GM12878 (cell line): Measurements from ENCODE around the gene ELL2.

Experiments
- CBX5 ChIP-seq: sonication (generic); IDR thresholded peaks from 2 replicates; pipeline ENCODE4 v1.6.1; 2016; ENCODE audit warnings: low read depth, moderate library complexity, mild to moderate bottlenecking, inconsistent platforms
- CTCF ChIP-seq, 3 experiments: IDR thresholded peaks in 2 of 3; conservative IDR thresholded peaks in 1 of 3; 2 replicates each; pipeline ENCODE4 v1.5.1; 2011; ENCODE audit warnings: low read depth in 3 of 3, low read length in 3 of 3, mild to moderate bottlenecking in 3 of 3, control low read depth in 2 of 3, moderate library complexity in 2 of 3, inconsistent platforms in 1 of 3, mixed read lengths in 1 of 3; ENCODE audit not compliant: control insufficient read depth in 2 of 3, insufficient read depth in 1 of 3; ENCODE audit errors: extremely low read depth in 1 of 3
- EGR1 ChIP-seq, 2 experiments: IDR thresholded peaks; 1 replicate in 1 of 2; 2 replicates in 1 of 2; pipeline ENCODE4 v1.6.1; 2011 to 2012; ENCODE audit warnings: low read depth in 2 of 2, low read length in 2 of 2, borderline replicate concordance in 1 of 2, mild to moderate bottlenecking in 1 of 2, moderate library complexity in 1 of 2
- MTA3 ChIP-seq: IDR thresholded peaks from 2 replicates; pipeline ENCODE4 v1.6.1; 2012; ENCODE audit warnings: low read length, inconsistent platforms, borderline replicate concordance
- POLR2A ChIP-seq: IDR thresholded peaks from 2 replicates; pipeline ENCODE4 v1.6.1; 2011; ENCODE audit warnings: low read depth, mild to moderate bottlenecking, low read length
- POLR2AphosphoS5 ChIP-seq: IDR thresholded peaks from 2 replicates; pipeline ENCODE4 v1.6.1; 2011; ENCODE audit warnings: mild to moderate bottlenecking, low read length, inconsistent platforms
- TAF1 ChIP-seq: IDR thresholded peaks from 2 replicates; pipeline ENCODE4 v1.6.1; 2011; ENCODE audit warnings: mild to moderate bottlenecking, low read depth, low read length, borderline replicate concordance
- TARDBP ChIP-seq: IDR thresholded peaks from 2 replicates; pipeline ENCODE4 v1.6.1; 2016; ENCODE audit warnings: borderline replicate concordance
- ZBTB4 ChIP-seq: fragments of 450-650 bp; formaldehyde crosslinking; IDR thresholded peaks from 2 replicates; pipeline ENCODE4 v1.4.0; 2022; ENCODE audit warnings: mild to moderate bottlenecking, moderate library complexity

DNA sequence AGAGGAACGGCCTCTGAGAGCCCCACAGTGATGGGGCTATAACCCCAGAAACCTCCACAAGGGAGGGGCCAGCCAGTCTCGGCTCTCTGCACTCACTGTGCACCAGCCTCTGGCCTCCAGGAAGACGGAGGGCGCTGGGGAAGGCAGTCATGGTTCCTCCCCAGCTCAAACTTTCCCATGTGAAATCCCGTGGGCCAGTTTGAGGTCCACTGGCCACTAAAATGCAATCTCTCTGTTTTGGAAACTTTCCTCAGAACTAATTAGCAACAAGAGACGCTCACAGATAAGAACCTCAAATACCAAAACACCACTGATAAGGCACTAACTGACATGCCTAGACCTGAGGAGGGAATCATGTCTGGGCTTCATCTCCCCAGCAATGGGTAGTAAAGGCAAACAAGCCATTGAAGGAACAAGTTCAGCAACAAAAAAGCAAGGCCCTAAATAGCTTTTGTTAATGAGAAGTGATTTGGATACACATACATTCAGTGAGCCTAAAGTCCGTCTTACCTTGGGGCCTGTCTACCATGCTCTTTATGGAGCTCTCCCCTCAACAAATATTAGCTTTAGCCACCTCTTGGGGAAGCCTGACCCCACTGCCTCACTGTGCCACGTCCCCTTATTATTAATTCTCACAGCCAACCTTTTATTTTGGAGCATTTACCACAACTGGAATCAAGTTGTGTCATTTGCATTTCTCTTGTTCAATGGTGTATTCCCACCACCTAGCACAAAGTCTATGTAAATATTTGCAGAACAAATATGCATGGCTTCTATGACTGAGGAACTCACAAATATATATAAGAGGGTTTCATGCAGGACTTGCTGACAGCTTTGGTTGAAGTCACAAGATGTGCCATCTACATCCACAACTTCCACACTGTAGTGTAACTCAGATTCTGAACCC is 83.0 kb downstream of the ELL2 start:
- TF ChIP-seq POLR2A, result no peak
- TF ChIP-seq CTCF (IDR thresholded peaks at IDR 0.05 in 2 of 3, conservative IDR thresholded peaks at IDR 0.05 in 1 of 3; ENCODE audit: control insufficient read depth in 2 of 3, extremely low read depth in 1 of 3, insufficient read depth in 1 of 3, low read depth in 3 of 3, low read length in 3 of 3), result no peak
- no peak for TF ChIP-seq EGR1 (IDR thresholded peaks at IDR 0.05; ENCODE audit: borderline replicate concordance in 1 of 2, low read depth in 2 of 2, low read length in 2 of 2)
- no peak for TF ChIP-seq CBX5
- TF ChIP-seq POLR2AphosphoS5, result no peak
- TF ChIP-seq TAF1, result no peak
- TF ChIP-seq ZBTB4, result no peak
- no peak for TF ChIP-seq TARDBP
- no peak for TF ChIP-seq MTA3
